ENCODE data around the gene KLHL3. TPM values are rescaled to one million over a fixed set of nuclear protein-coding genes. Genes with fewer than 3 reads are reported as not detected.

The KLHL3 gene
- total RNA-seq, 1 donor from 2014 or later = 5.7 TPM

DNA sequence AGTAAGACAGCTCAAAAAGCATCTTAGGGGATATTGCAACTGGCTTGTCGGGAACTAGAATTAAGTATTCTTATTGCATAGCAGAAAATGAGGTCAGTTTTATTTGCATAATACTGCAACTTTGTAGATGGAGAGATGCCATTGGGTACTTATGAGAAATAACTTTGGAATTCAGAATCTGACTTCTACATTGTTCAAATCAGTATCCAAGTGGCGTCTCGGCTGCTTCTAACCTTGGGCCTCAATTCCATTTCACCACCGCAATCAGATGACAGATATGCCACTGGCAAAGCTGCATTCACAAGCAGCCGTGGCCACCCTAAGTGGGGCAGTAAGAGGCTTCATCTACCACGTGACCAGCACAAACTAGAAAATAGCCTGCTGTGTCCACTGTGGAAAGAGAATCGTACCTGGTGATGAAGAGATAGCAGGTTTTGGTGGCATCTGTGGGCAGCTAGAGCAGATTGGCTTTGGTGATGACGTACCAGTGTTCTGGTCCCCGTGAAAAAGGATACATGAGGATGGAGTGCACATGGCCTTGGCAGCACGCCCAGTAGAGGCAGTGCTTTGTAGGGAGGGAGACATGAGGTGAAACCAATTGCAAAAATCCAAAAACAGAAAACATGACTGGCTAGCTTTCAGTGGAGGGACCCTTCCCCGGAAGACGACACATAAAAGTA is 116.6 kb downstream of the KLHL3 start:
- H3K9me3 Mint-ChIP-seq (ENCODE audit: unreplicated experiment) = peaks cover 1% of the 10 kb centered on the region
- DNase-seq = no peak
- no peaks in the 10 kb centered on the region for H3K27me3 Mint-ChIP-seq (ENCODE audit: unreplicated experiment)
- no peaks in the 10 kb centered on the region for H3K4me1 Mint-ChIP-seq (ENCODE audit: low read depth, unreplicated experiment)
- TF ChIP-seq CTCF (IDR thresholded peaks at IDR 0.05; ENCODE audit: partially characterized antibody, unreplicated experiment) = no peak
- H3K4me3 Mint-ChIP-seq (ENCODE audit: unreplicated experiment) = no peak overlapping the region
- no peaks in the 10 kb centered on the region for H3K36me3 Mint-ChIP-seq (ENCODE audit: unreplicated experiment)
- no peak overlapping the region for H3K27ac Mint-ChIP-seq (ENCODE audit: unreplicated experiment)

- Mint-ChIP-seq H3K27ac (ENCODE audit: unreplicated experiment) (no peak overlapping the region), H3K27me3 (ENCODE audit: unreplicated experiment) (no peaks in the 10 kb centered on the region), H3K9me3 (ENCODE audit: unreplicated experiment) (peaks cover 1% of the 10 kb centered on the region), H3K36me3 (ENCODE audit: unreplicated experiment) (no peaks in the 10 kb centered on the region), H3K4me3 (ENCODE audit: unreplicated experiment) (no peak overlapping the region), H3K4me1 (ENCODE audit: low read depth, unreplicated experiment) (no peaks in the 10 kb centered on the region)
- TF ChIP-seq CTCF (IDR thresholded peaks at IDR 0.05; ENCODE audit: partially characterized antibody, unreplicated experiment) = no peak
- no peak for DNase-seq
Measured at GRCh38 chr5:137618476-137618875, 117.4 kb downstream of the KLHL3 start.

- DNase-seq = no peak
- Mint-ChIP-seq H3K4me3 (ENCODE audit: unreplicated experiment) (no peak overlapping the region), H3K9me3 (ENCODE audit: unreplicated experiment) (peaks cover 1% of the 10 kb centered on the region), H3K4me1 (ENCODE audit: low read depth, unreplicated experiment) (no peaks in the 10 kb centered on the region), H3K27ac (ENCODE audit: unreplicated experiment) (no peak overlapping the region), H3K36me3 (ENCODE audit: unreplicated experiment) (no peaks in the 10 kb centered on the region), H3K27me3 (ENCODE audit: unreplicated experiment) (no peaks in the 10 kb centered on the region)
- no peak for TF ChIP-seq CTCF (IDR thresholded peaks at IDR 0.05; ENCODE audit: partially characterized antibody, unreplicated experiment)
Measured at GRCh38 chr5:137617528-137618205, 118.2 kb downstream of the KLHL3 start.

DNA sequence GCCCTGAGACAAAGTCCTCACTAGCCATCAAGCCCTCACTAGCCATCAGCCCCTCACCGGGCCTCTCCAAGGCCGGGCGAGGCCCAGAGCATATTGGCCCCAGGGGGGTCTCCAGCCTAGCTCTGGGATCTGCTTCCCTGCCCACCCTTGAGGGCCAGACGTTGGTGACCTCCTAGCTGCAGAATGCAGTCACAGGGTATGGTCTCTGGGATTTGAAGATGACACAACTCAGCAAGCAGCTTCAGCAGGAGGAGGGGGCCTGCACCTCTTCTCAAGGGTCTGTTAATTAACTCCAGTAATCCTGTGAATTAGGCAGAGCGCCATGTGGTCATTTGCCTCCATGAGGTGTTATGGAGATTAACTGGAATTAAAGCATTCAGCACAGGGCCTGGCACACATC is 119.8 kb downstream of the KLHL3 start:
- TF ChIP-seq CTCF (IDR thresholded peaks at IDR 0.05; ENCODE audit: partially characterized antibody, unreplicated experiment) = no peak
- H3K4me3 Mint-ChIP-seq (ENCODE audit: unreplicated experiment) = no peak overlapping the region
- H3K27ac Mint-ChIP-seq (ENCODE audit: unreplicated experiment) = no peak overlapping the region
- H3K36me3 Mint-ChIP-seq (ENCODE audit: unreplicated experiment) = no peaks in the 10 kb centered on the region
- no peak for DNase-seq
- H3K9me3 Mint-ChIP-seq (ENCODE audit: unreplicated experiment) = peaks cover 1% of the 10 kb centered on the region
- H3K27me3 Mint-ChIP-seq (ENCODE audit: unreplicated experiment) = no peaks in the 10 kb centered on the region
- no peaks in the 10 kb centered on the region for H3K4me1 Mint-ChIP-seq (ENCODE audit: low read depth, unreplicated experiment)

DNA sequence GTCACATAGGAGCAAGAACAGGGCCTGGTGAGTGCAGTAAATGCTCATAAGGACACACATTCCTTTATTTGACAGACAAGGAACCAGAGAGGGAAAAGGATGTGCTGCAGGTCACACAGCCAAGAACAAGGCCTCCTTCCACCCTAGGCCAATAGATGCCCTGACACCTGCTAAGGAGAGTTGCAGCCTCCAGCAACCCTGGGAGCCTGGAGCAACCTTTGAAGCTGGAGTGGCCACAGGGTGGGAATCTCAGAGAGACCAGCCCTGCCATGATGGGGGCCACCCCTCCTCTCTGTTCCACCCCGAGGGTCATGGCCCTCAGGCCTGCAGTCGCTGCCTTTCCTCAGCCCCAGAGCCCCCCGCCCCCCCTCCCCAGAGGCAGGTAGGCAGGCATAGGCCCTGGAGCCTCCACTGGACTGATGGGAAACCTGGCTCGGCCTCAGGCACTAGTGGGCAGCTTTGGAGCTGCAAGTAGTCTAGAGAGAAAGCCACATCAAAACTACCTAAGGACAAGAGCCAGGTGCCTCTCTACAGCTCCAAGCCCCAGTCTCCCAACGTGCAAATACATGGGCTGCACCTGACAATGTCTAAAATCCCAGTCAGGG is 120.6 kb downstream of the KLHL3 start:
- Mint-ChIP-seq H3K9me3 (ENCODE audit: unreplicated experiment) (peaks cover 1% of the 10 kb centered on the region), H3K4me3 (ENCODE audit: unreplicated experiment) (no peak overlapping the region), H3K36me3 (ENCODE audit: unreplicated experiment) (no peaks in the 10 kb centered on the region), H3K4me1 (ENCODE audit: low read depth, unreplicated experiment) (no peaks in the 10 kb centered on the region), H3K27ac (ENCODE audit: unreplicated experiment) (no peak overlapping the region), H3K27me3 (ENCODE audit: unreplicated experiment) (no peaks in the 10 kb centered on the region)
- no peak for TF ChIP-seq CTCF (IDR thresholded peaks at IDR 0.05; ENCODE audit: partially characterized antibody, unreplicated experiment)
- DNase-seq = no peak

All from glutamatergic neuron (in vitro differentiated cells).